GM21447 (cell line): ENCODE measurements around the gene TRIP13.

ENCODE experiments used
- ATAC-seq: cut with Tn5 transposase; IDR thresholded peaks from one replicate; pipeline ENCODE4 v1.9.1; 2021; ENCODE audit not compliant: unreplicated experiment

TRIP13 gene

DNA sequence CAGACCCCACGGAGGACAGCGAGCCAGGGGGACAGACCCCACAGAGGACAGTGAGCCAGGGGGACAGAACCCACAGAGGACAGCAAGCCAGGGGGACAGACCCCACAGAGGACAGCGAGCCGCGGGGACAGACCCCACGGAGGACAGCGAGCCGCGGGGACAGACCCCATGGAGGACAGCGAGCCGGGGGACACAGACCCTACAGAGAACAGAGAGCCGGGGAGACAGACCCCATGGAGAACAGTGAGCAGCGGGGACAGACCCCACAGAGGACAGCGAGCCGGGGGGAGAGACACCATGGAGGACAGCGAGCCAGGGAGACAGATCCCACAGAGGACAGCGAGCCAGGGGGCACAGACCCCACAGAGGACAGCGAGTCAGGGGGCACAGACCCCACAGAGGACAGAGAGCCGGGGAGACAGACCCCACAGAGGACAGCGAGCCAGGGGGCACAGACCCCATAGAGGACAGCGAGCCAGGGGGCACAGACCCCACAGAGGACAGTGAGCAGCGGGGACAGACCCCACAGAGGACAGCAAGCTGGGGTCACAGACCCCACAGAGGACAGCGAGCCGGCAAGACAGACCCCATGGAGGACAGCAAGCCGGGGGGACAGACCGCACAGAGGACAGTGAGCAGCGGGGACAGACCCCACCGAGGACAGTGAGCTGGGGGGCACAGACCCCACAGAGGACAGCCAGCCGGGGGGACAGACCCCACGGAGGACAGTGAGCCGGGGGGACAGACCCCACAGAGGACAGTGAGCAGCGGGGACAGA lies 37.5 kb upstream of the TRIP13 start:
- ATAC-seq, result no peak

DNA sequence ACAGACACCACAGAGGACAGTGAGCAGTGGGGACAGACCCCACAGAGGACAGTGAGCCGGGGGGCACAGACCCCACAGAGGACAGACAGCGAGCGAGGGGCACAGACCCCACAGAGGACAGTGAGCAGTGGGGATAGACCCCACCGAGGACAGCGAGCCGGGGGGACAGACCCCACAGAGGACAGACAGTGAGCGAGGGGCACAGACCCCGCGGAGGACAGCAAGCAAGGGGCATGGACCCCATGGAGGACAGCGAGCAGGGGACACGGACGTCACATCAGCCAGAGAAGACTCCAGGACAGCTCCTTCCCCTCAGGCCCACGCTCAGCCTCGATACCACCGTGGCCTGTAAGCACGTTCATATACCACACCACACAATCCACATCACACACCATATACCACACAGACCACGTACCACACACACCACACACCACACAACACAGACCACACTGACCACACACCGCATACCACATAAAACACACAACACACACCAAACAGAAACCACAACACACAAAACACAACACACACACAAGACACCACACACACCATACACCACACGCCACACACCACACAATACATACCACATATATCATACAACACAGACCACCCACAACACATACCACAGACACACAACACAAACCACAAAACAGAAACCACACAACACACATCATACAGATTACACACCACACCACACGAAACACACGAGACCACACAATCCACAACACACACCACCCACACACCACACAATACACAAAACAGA lies 36.7 kb upstream of the TRIP13 start:
- ATAC-seq, result no peak

DNA sequence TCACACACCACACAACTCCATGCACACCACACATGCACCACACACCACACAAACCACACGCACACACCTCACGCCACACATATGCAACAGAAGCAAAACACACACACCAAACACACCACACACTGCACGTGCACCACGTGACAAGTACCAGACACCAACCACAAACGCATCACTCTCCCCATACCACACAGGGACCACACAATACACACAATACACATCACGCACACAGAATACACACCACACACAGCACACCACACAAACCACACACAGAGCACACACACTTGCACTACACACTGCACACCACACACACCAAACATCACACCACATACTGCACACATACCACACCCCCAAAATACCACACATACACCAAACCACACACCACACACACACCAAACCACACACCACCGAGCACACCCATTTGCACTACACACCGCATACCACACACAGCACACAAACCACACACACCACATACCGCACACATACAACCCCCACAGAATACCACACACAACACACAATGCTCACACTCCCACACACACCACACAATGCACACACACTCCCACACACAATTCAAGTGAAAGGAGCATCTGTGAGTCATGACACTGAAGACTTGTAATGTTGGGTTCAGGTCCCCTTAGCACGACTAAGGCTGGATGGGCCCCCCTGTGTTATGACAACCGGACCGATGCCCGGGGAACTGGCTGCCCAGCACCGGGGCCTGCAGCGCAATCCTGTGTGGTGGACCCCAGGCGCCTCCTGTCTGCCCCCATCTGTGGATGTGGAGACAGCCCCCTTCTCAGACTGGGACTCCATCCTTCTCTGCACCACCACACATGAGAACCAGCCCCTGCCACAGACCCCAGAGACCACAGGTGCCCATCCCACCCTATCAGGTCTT lies 35.9 kb upstream of the TRIP13 start:
- ATAC-seq, result no peak

GRCh38 chr5:858726-859125 lies 34.0 kb upstream of the TRIP13 start:
- ATAC-seq, result no peak

- no peak for ATAC-seq
Measured at GRCh38 chr5:859391-859790, 33.3 kb upstream of the TRIP13 start.

DNA sequence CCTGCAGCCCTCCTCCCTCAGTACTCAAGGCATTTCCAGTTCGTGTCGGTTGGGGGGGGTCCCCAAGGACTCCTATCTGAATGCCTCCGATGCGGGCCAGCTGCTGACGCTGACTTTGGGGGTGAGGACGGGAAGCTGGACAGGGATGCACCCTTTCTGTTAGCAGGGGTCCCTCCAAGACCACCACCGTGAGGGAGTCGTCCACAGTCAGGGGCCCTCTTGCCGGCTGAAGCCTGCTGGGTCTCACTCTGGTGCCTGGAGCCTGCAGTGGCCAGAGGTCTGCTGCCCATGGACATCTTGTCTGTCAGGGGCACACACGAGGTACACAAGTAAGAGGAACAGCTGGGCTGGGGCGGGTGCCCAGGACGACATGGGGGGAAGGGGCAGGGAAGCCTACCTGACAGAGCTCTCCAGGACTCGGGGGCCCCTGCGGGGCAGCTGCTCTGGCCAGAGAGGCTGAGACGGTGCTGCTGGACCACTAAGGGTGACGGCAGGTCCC lies 32.8 kb upstream of the TRIP13 start:
- no peak for ATAC-seq

GRCh38 chr5:860506-861150 lies 32.1 kb upstream of the TRIP13 start:
- no peak for ATAC-seq

- no peak for ATAC-seq
Measured at GRCh38 chr5:861442-862366, 31.0 kb upstream of the TRIP13 start.

- no peak for ATAC-seq
Measured at GRCh38 chr5:862367-863243, 30.1 kb upstream of the TRIP13 start.

- ATAC-seq, result no peak
Measured at GRCh38 chr5:863244-863805, 29.4 kb upstream of the TRIP13 start.

DNA sequence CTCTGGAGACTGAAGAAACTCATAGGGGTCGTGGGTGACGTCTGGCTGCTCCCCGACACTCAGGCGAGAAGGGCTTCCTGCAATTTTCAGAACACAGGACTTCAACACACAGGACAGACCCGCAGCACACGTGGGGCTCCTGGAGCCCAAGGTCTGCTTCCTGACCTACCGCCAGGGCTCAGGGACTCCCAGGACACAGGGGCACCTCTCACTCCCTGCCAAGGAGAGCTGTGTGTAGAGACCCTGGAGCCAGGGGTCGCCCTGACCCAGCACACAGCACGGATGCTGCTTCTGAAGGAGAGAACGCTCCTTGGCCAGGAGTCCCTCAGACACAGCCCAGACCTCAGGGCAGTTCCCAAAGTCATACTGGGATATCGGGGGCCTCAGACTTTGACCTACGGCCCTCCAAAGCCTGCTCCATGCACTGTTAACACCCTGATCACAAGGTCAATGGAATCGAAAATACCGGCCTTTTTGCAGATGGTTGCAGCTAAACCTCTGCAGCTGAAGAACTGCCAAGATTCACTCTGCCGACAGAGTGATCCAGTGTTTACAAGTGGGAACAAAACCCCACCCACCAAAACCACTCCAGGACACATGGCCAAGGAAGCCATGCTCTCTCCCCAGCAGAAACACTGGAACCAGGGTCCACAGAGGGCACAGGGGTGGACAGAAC lies 28.1 kb upstream of the TRIP13 start:
- ATAC-seq, result no peak

DNA sequence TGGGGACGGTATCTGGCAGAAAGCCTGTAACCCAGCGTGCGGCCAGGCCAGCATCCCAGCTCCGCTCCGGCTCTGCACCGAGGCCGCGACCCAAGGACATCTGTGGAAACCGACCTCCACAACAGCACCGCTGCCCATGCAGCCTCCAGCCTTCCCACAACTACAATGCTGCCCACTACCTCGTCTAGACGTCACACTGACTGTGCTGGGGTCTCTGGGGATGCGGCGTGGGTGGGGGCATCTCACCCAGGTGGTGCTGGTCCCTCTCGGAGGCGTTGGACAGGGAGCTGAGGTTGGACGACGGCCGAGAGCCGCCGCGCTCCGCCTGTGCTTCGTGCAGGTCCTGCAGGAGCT lies 27.5 kb upstream of the TRIP13 start:
- ATAC-seq, result no peak

DNA sequence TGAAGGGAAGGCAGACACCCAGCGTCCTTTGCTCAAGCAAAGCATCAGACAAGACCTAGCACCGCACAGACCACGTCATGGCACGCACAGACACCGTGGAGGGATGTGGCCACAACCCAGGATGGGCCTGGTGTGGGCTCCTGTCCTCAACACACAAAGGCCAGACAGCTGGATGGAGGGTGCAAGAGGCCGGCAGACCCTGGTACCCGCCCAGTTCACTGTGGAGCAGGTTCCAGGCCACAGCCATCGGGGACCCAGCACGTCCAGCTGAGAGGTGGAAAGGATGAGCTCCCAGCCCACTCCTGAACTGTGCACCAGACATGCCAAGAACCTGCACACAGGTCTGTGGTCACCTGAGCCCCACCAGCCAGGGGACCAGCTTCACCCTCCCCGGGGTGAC lies 26.9 kb upstream of the TRIP13 start:
- ATAC-seq, result no peak

DNA sequence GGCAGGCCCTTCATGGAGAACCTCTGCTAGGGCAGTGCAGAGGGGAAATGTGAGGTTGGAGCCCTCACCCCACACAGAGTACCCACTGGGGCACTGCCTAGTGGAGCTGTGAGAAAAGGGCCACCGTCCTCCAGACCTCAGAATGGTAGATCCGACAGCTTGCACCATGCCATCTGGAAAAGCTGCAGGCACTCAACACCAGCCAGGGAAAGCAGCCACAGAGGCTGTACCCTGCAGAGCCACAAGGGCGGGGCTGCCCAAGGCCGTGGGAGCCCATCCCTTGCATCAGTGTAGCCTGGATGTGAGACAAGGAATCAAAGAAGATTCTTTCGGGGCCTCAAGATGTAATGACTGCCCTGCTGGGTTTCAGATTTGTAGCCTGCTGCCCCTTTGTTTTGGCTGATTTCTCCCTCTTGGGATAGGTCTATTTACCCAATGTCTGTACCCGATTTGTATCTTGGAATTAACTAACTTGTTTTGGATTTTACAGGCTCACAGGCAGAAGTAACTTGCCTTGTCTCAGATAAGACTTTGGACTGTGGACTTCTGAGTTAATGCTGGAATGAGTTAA lies 25.3 kb upstream of the TRIP13 start:
- ATAC-seq, result no peak

DNA sequence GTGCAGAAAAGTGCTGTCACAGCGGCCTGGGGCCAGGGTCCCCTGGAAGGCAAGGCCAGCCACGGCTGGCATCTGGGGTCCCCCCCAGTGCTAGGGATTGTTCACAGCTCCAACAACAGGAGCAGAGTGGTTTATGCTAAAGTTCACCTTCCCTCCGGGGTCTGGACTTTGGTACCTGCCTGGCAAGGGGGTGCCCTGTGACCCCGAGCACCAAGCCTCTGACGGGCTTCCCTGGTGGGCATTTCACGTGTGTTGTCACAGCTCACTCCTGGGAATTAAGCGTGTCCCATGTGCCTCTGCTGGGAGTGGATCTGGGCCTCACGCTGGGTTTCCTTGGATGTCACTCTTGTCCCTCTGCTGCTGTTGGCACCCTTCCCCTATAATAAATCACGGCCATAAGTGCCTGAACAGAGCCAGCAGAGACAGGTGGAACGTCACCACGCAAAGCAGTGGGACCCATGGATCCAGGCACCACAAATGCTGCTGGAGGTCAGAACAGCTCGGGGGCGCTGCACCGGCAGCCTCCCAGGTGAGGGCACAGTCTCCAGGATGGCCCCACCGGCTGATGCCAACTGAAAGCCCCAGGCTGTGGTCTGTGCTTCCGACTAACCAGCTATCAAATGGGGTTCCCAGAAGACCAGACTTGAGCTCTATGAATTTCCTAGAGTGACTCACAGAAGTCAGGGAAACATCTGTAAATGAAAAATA lies 24.1 kb upstream of the TRIP13 start:
- ATAC-seq, result no peak

DNA sequence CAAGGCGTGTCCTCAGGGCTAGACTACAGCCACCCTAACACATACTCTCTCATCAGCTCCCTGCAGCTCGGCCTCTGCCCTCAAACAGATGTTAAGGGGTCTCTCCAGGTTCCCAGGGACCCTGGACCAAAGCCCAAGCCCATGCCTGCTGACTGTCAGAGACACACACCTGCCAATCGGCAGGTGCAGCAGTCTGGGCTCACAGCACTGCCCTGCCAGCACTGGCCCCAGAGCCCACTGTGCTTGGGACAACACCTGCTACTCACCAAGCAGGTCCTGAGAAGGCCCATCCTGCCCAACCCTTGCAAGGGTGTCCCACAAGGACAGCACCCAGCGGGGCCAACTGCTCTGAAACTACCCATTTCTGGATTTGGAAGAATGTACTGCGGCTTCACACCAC lies 21.7 kb upstream of the TRIP13 start:
- ATAC-seq, result no peak
